ENCODE results near the gene CHMP4B.

Gene CHMP4B

GRCh38 chr20:33810885-33811775, at the start of gene CHMP4B:
TSS of gene CHMP4B (plus strand) at chr20:33811348. CDS start at chr20:33811469, 121 bp downstream.
- DNase-seq (ENCODE audit: low read depth), result peak; percentile 98

DNA sequence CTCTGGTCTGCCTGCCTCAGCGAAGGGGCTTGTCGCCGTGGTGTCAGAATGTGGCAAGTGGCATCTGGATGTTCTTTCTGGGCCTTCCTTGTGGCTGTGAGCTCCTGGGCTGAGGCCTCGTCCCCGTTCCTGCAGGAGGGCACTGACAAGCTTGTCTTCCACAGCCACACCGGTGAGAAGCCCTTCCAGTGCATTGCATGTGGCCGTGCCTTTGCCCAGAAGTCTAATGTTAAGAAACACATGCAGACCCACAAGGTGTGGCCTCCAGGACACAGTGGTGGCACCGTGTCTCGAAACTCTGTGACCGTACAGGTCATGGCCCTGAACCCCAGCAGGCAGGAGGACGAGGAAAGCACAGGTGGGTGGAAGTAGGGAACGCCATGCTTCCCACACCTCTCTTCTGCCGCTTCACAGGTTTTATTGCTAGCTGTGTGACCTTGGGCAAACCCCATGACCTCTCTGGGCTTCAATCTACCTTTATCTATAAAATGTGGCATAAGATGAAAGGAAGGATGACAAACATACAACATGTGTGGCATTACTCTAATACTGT, 49.4 kb upstream of the CHMP4B start:
- DNase-seq (ENCODE audit: low read depth), result no peak

DNA sequence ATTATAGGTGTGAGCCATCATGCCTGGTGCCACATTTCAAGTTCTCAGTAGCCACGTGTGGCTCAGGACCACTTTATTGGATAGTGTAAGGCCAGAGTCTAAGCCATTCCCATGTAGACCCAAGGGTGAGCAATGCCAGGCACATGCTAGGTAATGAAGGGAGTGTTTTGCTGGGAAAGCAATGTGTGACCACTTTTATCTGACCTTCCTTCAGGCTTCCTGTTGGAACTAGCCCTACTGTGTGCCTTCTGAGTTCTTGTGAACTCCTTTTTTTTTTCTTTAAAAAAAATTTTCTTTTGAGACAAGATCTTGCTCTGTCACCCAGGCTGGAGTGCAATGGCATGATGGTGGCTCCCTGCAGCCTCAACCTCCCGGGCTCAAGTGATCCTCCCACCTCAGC, 46.0 kb upstream of the CHMP4B start:
- no peak for DNase-seq (ENCODE audit: low read depth)

DNA sequence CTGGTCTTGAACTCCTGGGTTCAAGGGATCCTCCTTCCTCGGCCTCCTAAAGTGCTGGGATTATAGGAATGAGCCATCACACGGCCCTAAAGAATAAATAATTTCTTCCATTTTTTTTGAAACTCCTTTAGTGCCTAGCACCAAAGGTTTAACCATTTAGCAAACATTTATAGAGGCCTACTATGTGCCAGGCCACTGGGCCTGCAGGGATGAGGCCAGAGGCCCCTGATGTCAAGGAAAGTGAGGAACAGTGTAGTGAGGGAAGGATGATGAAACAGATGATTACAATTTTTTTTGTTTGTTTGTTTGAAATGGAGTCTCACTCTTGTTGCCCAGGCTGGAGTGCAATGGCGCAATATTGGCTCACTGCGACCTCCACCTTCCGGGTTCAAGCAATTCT, 45.6 kb upstream of the CHMP4B start:
- DNase-seq (ENCODE audit: low read depth), result no peak

DNA sequence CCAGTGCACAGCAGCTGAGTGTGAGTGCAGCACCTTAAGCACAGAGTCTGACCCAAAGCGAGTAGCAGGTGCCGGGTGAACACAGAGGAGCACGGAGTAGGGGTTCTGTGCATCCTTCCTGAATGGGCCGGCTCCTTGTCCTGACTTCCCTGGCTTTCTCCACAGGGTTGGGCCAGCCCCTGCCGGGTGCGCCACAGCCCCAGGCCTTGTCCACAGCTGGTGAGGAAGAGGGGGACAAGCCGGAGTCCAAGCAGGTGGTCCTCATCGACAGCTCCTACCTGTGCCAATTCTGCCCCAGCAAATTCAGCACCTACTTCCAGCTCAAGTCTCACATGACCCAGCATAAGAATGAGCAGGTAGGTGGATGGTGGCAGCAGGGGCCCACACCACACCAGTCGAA, 44.5 kb upstream of the CHMP4B start:
- no peak for DNase-seq (ENCODE audit: low read depth)

GRCh38 chr20:33767777-33768138, 43.4 kb upstream of the CHMP4B start:
- DNase-seq (ENCODE audit: low read depth), result no peak

DNA sequence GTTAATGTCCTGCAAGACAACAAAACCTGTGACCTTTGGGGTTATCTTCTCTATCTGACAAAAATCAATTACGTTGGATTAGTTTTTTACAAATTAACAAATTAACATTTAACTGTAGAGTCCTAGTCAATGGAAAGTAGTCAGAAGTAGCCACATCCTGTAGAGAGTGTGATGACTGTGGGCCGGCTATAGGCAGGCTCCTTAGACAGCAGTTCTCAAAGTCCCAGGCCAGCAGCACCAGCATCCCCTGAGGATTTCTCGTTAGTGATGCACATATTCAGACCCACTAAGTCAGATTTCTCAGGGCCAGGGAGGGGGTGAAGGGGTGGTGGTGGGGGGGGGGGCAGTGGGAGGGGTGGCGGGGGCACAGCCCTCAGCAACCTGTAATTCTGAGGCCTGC, 42.1 kb upstream of the CHMP4B start:
- no peak for DNase-seq (ENCODE audit: low read depth)

GRCh38 chr20:33770005-33770404, 41.1 kb upstream of the CHMP4B start:
- DNase-seq (ENCODE audit: low read depth), result no peak

- no peak for DNase-seq (ENCODE audit: low read depth)
These were observed 39.2 kb upstream of the CHMP4B start for GRCh38 chr20:33771938-33772337.

DNA sequence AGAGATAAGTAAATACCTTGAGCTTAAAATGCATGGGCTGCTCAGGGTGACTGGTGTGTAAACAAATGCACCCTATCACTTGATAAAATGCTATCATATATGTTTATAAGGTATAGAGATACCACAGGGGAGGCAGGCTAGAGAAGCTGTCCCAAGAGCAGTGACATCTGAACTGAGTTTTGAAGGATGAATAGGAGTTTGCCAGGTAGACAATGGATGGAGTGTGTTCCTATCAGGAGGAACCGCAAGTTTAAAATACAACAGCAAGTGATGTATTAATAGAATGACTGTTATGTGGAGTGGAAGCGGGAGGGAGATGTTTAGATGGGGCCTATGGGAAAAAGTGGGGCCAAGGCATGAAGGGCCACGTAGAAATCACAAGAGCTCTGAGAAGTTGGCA, 38.7 kb upstream of the CHMP4B start:
- no peak for DNase-seq (ENCODE audit: low read depth)

GRCh38 chr20:33773412-33774089, 37.6 kb upstream of the CHMP4B start:
- no peak for DNase-seq (ENCODE audit: low read depth)

DNA sequence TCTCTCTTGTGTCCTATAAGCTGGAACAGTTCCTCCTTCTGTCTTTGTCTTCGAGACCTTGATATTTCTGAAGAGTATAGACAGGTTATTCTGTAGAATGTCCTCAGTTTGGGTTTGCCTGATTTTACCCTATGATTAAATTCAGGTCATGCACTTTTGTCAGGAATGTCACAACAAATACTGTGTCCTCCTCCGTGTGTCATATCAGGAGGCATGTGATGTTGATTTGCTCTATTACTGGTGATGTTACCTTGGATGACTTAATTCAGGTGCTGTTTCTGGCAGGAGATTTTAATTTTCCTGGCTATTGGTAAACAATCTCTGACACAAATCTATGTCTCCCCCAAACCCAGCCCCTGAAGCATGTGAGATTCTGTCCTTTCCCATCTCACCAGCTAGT, 33.3 kb upstream of the CHMP4B start:
- DNase-seq (ENCODE audit: low read depth), result no peak

- DNase-seq (ENCODE audit: low read depth), result no peak
These were observed 30.0 kb upstream of the CHMP4B start for GRCh38 chr20:33781133-33781532.

- DNase-seq (ENCODE audit: low read depth), result no peak
These were observed 29.2 kb upstream of the CHMP4B start for GRCh38 chr20:33781945-33782344.

DNA sequence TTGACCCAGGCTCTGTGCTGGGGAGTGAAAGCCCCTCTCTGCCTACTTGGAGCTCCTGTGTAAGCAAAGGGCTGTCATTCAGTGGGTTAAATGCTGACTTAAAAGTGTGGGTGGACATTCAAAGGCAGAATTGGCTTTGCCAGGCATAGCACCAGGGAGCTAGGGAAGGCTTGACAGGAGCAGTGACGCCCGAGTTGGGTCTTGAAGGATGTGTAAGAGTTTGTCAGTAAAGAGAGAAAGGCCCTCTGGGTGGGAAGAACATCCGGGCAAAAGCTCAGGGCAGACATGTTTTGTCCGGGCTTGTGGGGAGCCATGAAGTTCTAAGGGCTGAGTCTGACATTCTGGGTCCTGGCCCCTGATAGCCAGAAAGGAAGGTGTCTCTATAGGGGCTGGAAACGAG, 27.9 kb upstream of the CHMP4B start:
- no peak for DNase-seq (ENCODE audit: low read depth)

GRCh38 chr20:33783818-33784217, 27.3 kb upstream of the CHMP4B start:
- DNase-seq (ENCODE audit: low read depth), result no peak

DNA sequence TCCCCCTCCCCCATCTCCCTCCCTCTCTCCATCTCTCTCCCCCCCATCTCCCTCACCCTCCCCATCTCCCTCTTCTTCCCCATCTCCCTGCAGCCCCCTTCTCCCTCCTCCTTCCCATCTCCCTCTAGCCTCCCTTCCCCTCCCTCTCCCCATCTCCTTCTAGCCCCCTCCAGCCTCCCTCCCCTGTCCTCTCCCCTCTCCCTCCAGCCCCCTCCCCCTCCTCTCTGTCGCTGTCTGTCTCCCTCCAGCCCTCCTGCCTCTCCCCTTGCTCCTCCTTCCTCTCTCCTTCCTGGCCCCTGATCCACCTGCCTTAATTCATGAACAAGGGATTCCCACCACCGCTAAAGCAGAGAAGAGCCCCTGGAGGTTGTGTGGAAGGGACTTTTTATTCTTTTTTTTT, 26.9 kb upstream of the CHMP4B start:
- DNase-seq (ENCODE audit: low read depth), result no peak

GRCh38 chr20:33785503-33785902, 25.6 kb upstream of the CHMP4B start:
- DNase-seq (ENCODE audit: low read depth), result no peak

DNA sequence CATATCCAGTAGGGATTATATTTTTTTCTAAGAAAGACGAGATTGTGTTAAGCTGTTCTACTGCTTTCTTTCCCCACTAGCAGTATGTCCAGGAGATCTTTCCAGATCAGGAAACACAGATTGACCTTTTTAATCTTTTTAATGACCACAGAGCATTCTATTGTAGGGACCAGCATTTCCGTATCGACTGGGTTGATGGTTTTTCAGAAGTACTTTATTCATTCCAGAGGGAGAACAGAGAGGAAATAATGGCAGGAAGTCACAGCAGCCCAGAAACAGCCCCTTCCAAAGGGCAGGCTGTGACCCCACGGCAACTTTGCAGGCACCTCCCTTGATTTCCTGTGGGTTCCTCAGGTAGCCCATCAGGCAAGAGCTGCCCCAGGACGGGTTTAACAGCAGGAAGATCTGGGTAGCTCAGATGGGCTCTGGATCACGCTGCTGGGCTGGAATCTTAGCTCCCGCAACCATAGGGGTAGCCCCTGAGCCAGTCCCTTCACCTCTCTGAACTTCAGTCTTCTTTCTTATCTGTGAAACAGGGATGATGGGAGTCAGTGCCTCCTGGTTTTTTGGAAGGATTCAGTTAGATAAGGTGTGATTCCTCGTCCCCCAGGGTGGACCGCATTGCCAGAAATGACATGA, 23.8 kb upstream of the CHMP4B start:
- DNase-seq (ENCODE audit: low read depth), result no peak

GRCh38 chr20:33788351-33789049, 22.6 kb upstream of the CHMP4B start:
- no peak for DNase-seq (ENCODE audit: low read depth)

DNA sequence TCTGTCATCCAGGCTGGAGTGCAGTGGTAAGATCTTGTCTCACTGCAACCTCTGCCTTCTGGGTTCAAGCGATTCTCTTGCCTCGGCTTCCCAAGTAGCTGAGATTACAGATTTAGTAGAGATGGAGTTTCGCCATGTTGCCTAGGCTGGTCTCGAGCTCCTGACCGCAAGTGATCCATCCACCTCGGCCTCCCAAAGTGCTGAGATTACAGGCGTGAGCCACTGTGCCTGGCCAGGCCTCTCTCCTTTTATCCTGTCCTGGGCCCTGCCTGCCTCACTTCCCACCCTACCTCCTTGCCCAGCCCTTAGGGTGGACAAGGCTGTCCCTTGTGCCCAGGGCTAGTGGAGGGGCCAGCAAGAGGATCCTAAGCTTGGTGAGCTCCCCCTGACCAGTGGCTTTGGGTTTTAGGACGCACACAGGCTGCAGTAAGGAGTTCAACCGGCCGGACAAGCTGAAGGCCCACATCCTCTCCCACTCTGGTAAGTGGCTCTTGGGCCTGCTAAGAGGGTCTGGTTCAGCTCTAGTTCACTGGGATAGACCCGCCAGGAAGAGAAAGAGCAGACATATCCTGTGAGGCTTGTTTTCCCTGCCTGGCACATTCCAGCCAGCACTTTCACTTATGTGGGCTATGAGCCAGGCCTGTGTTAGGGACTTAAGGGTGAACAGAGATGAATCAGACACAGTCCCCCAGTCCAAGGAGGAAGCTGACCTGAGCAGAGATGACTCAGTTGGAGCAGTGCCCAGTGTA, 21.9 kb upstream of the CHMP4B start:
- DNase-seq (ENCODE audit: low read depth), result no peak

DNA sequence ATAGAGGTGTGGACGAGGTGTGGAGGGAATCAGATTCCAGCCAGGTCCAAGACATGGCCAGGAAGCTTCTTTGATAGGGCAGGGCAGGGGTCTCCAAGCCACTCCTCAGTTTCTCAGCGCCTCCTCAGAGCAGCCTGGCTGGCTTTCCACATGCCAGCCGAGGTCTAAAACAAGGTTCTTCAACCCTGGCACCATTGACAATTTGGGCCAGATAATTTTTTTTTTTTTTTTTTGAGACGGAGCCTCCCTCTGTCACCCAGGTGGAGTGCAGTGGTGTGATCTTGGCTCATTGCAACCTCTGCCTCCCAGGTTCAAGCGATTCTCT, 21.3 kb upstream of the CHMP4B start:
- no peak for DNase-seq (ENCODE audit: low read depth)
